SK-N-MC (cell line): Measurements from ENCODE around the gene LHFPL2.

Experiments
- DNase-seq: peaks from one replicate; pipeline ENCODE4 v3.0.0-alpha.2; 2011; ENCODE audit warnings: low read depth, low spot score
- H3K27ac ChIP-seq: fragments of 200-600 bp; sonication (generic); 2 replicates; pipeline ENCODE4 v1.5.1; 2016; ENCODE audit warnings: mixed run types
- H3K36me3 ChIP-seq: fragments of 200-600 bp; sonication (generic); 2 replicates; pipeline ENCODE4 v1.6.1; 2017; ENCODE audit warnings: antibody characterized with exemption, low read length, mixed read lengths; ENCODE audit not compliant: insufficient read depth
- H3K4me3 ChIP-seq: fragments of 200-600 bp; sonication (generic); 2 replicates; pipeline ENCODE4 v1.5.1; 2016
- H3K9ac ChIP-seq: fragments of 200-600 bp; sonication (generic); 2 replicates; pipeline ENCODE4 v1.8.0; 2017; ENCODE audit warnings: mixed run types, mixed read lengths; ENCODE audit not compliant: insufficient read length
- H3K9me3 ChIP-seq: fragments of 200-600 bp; sonication (generic); 2 replicates; pipeline ENCODE4 v1.6.1; 2017; ENCODE audit warnings: low read depth, mild to moderate bottlenecking, antibody characterized with exemption, low read length, moderate library complexity, mixed read lengths
- EZH2 ChIP-seq: fragments of 200-600 bp; sonication (generic); IDR thresholded peaks from one replicate; pipeline ENCODE4 v1.6.1; 2017; ENCODE audit warnings: antibody characterized with exemption
- FOXP2 ChIP-seq: optimal IDR thresholded peaks from 2 replicates; pipeline ENCODE3; 2011; ENCODE audit warnings: mild to moderate bottlenecking, moderate library complexity; ENCODE audit not compliant: insufficient read depth; ENCODE audit errors: extremely low read length, control extremely low read depth
- POLR2AphosphoS5 ChIP-seq: IDR thresholded peaks from 2 replicates; pipeline ENCODE4 v1.6.1; 2012; ENCODE audit warnings: mild to moderate bottlenecking, low read depth, low read length, borderline replicate concordance

Gene LHFPL2

DNA sequence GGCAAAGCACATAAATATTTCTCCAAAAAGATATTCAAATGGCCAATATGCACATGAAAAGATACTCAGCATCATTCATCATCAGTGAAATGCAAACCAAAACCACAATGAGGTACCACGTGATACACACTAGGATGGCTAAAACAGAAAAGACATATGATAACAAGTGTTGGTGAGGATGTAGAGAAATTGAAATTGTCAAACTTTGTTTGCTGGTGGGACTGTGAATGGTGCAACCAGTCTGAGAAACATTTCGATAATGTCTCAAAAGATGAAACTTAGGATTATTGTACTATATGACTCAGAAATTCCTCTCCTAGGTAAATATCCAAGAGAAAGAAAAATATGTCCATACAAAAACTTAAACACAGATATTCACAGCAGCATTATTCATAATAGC is 8.6 kb upstream of the LHFPL2 start:
- no peak overlapping the region for H3K9ac ChIP-seq
- TF ChIP-seq FOXP2 (no peak), EZH2 (no peak), POLR2AphosphoS5 (no peak)

DNA sequence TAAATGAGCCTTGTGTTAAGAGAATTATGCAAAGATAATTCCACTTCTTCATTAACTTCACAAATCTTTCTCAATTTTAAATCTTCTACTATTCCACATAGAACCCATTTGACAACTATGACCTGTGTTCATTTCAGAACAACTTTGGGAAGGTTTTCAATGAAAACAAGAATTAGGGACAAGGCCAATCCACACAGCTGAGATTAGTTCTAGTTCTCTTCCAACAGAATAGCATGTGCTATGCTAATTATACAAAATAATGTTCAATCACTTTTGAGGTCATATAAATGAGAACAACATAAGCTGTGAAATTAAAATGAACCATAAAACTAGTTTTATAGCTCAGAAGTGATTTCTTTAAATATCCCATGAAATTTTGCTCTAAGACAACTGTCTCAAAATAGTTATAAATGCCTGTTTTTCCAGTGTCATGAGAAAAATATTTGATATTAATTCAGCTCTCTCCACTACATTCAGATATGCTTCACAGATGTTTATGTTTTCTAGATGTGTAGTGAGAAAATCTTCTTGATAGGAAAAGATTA is 7.2 kb upstream of the LHFPL2 start:
- no peak for TF ChIP-seq FOXP2
- no peak for TF ChIP-seq POLR2AphosphoS5
- TF ChIP-seq EZH2: no peak
- no peak for DNase-seq
- Histone ChIP-seq H3K36me3 (no peaks in the 10 kb centered on the region), H3K9me3 (no peaks in the 10 kb centered on the region), H3K27ac (no peak overlapping the region), H3K9ac (no peak overlapping the region), H3K4me3 (no peak overlapping the region)

More for the DNA sequence above, 8.6 kb upstream of the LHFPL2 start:
- no peaks in the 10 kb centered on the region for H3K36me3 ChIP-seq
- no peaks in the 10 kb centered on the region for H3K9me3 ChIP-seq
- H3K4me3 ChIP-seq: no peak overlapping the region
- H3K27ac ChIP-seq: no peak overlapping the region
- DNase-seq: no peak

GRCh38 chr5:78654386-78654785 is 5.8 kb upstream of the LHFPL2 start:
- no peak overlapping the region for H3K9ac ChIP-seq
- H3K27ac ChIP-seq: no peak overlapping the region
- no peak for DNase-seq
- TF ChIP-seq FOXP2 (no peak), POLR2AphosphoS5 (no peak)
- H3K9me3 ChIP-seq: no peaks in the 10 kb centered on the region
- H3K4me3 ChIP-seq: no peak overlapping the region
- H3K36me3 ChIP-seq: no peaks in the 10 kb centered on the region

- H3K4me3 ChIP-seq: no peak overlapping the region
- no peaks in the 10 kb centered on the region for H3K36me3 ChIP-seq
- H3K9me3 ChIP-seq: no peaks in the 10 kb centered on the region
- no peak overlapping the region for H3K9ac ChIP-seq
- TF ChIP-seq EZH2 (no peak), POLR2AphosphoS5 (no peak), FOXP2 (no peak)
- H3K27ac ChIP-seq: no peak overlapping the region
- no peak for DNase-seq
Measured at GRCh38 chr5:78653681-78654366, 5.3 kb upstream of the LHFPL2 start.

- no peak overlapping the region for H3K9ac ChIP-seq
- H3K9me3 ChIP-seq: no peaks in the 10 kb centered on the region
- no peak overlapping the region for H3K27ac ChIP-seq
- no peaks in the 10 kb centered on the region for H3K36me3 ChIP-seq
- DNase-seq: no peak
- TF ChIP-seq EZH2 (no peak), FOXP2 (no peak), POLR2AphosphoS5 (no peak)
- H3K4me3 ChIP-seq: no peak overlapping the region
Measured at GRCh38 chr5:78653031-78653430, 4.5 kb upstream of the LHFPL2 start.

GRCh38 chr5:78651468-78651867 is 2.9 kb upstream of the LHFPL2 start:
- H3K9me3 ChIP-seq: no peaks in the 10 kb centered on the region
- no peaks in the 10 kb centered on the region for H3K36me3 ChIP-seq
- no peak overlapping the region for H3K4me3 ChIP-seq
- DNase-seq: no peak
- TF ChIP-seq EZH2 (no peak), POLR2AphosphoS5 (no peak), FOXP2 (no peak)
- H3K27ac ChIP-seq: no peak overlapping the region
- H3K9ac ChIP-seq: no peak overlapping the region

DNA sequence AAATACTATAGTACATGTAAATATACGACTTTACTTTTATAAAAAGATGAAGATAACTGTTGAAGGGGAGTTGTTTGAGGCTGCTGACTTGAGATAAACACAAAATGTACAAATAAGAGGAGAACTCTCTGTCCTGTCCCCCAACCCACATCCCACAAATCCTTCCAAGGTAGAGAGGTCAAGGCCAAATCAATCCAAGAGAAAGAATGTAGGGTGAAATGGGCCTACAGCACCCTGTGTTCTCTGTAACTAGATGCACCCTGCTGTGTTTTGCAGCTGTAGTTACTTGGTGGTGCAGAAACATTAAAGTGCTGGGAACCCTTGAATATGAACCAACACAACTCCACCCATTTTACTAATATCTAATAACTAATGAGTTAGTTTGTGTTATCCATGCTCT is 2.0 kb upstream of the LHFPL2 start:
- Histone ChIP-seq H3K9me3 (no peaks in the 10 kb centered on the region), H3K36me3 (no peaks in the 10 kb centered on the region), H3K4me3 (no peak overlapping the region), H3K27ac (peak overlapping the region; percentile 77), H3K9ac (no peak overlapping the region)
- DNase-seq: no peak
- TF ChIP-seq EZH2: no peak
- no peak for TF ChIP-seq POLR2AphosphoS5
- TF ChIP-seq FOXP2: no peak

GRCh38 chr5:78649861-78650496 is 1.4 kb upstream of the LHFPL2 start:
- no peaks in the 10 kb centered on the region for H3K36me3 ChIP-seq
- no peak overlapping the region for H3K4me3 ChIP-seq
- no peak for DNase-seq
- peak overlapping the region; percentile 77 for H3K27ac ChIP-seq
- TF ChIP-seq EZH2 (no peak), FOXP2 (no peak), POLR2AphosphoS5 (no peak)
- H3K9me3 ChIP-seq: no peaks in the 10 kb centered on the region
- H3K9ac ChIP-seq: no peak overlapping the region

GRCh38 chr5:78649211-78649695 is 681 bp upstream of the LHFPL2 start:
- Histone ChIP-seq H3K4me3 (peak overlapping the region; percentile 88), H3K9ac (no peak overlapping the region), H3K9me3 (no peaks in the 10 kb centered on the region), H3K27ac (no peak overlapping the region), H3K36me3 (no peaks in the 10 kb centered on the region)
- DNase-seq: no peak
- TF ChIP-seq EZH2: no peak
- TF ChIP-seq FOXP2: no peak
- TF ChIP-seq POLR2AphosphoS5: no peak
